ENCODE data around the gene TFRC. TPM values are rescaled to one million over a fixed set of nuclear protein-coding genes. Genes with fewer than 3 reads are reported as not detected.

The TFRC gene
- total RNA-seq, 2 donors from 2014 or later: 132 to 282 TPM

- no peak for DNase-seq
- H3K9ac ChIP-seq (ENCODE audit: low read depth in 2 of 2, low read length in 2 of 2): no peak overlapping the region
- no peak for TF ChIP-seq CTCF (IDR thresholded peaks at IDR 0.05)
- peaks cover under 1% of the 10 kb centered on the region for H3K4me1 ChIP-seq
- H3K36me3 ChIP-seq: no peaks in the 10 kb centered on the region
- H3K9me3 ChIP-seq: no peaks in the 10 kb centered on the region
- intact Hi-C loops (cut with DNase I): no loop called here
- no peak overlapping the region for H3K27ac ChIP-seq
- no peaks in the 10 kb centered on the region for H3K27me3 ChIP-seq
- no peak overlapping the region for H3K4me3 ChIP-seq
Measured at GRCh38 chr3:196122021-196122687, 40.3 kb upstream of the TFRC start.

- TF ChIP-seq CTCF (IDR thresholded peaks at IDR 0.05): no peak
- no peak overlapping the region for H3K27ac ChIP-seq
- DNase-seq: no peak
Measured at GRCh38 chr3:196121066-196121465, 39.2 kb upstream of the TFRC start.

GRCh38 chr3:196120291-196120951 is 38.5 kb upstream of the TFRC start:
- intact Hi-C loops (cut with DNase I): no loop called here
- H3K4me1 ChIP-seq: no peaks in the 10 kb centered on the region
- no peak overlapping the region for H3K27ac ChIP-seq
- H3K27me3 ChIP-seq: no peaks in the 10 kb centered on the region
- no peak for TF ChIP-seq CTCF (IDR thresholded peaks at IDR 0.05)
- no peak for DNase-seq
- no peaks in the 10 kb centered on the region for H3K9me3 ChIP-seq
- no peak overlapping the region for H3K9ac ChIP-seq (ENCODE audit: low read depth in 2 of 2, low read length in 2 of 2)
- H3K4me3 ChIP-seq: no peak overlapping the region
- H3K36me3 ChIP-seq: no peaks in the 10 kb centered on the region

More at GRCh38 chr3:196121066-196121465, 39.2 kb upstream of the TFRC start:
- no peak overlapping the region for H3K4me3 ChIP-seq
- intact Hi-C loops (cut with DNase I): no loop called here
- H3K9ac ChIP-seq (ENCODE audit: low read depth in 2 of 2, low read length in 2 of 2): no peak overlapping the region
- no peaks in the 10 kb centered on the region for H3K4me1 ChIP-seq
- no peaks in the 10 kb centered on the region for H3K9me3 ChIP-seq
- no peaks in the 10 kb centered on the region for H3K27me3 ChIP-seq
- no peaks in the 10 kb centered on the region for H3K36me3 ChIP-seq

GRCh38 chr3:196117809-196118208 is 35.9 kb upstream of the TFRC start:
- no peaks in the 10 kb centered on the region for H3K9me3 ChIP-seq
- DNase-seq: no peak
- no peaks in the 10 kb centered on the region for H3K27me3 ChIP-seq
- no peak for TF ChIP-seq CTCF (IDR thresholded peaks at IDR 0.05)
- H3K9ac ChIP-seq (ENCODE audit: low read depth in 2 of 2, low read length in 2 of 2): no peak overlapping the region
- intact Hi-C loops (cut with DNase I): no loop called here
- H3K36me3 ChIP-seq: no peaks in the 10 kb centered on the region
- H3K4me3 ChIP-seq: no peak overlapping the region
- no peaks in the 10 kb centered on the region for H3K4me1 ChIP-seq
- H3K27ac ChIP-seq: no peak overlapping the region

GRCh38 chr3:196115678-196116083 is 33.8 kb upstream of the TFRC start:
- H3K27ac ChIP-seq: no peak overlapping the region
- H3K4me3 ChIP-seq: no peak overlapping the region
- no peaks in the 10 kb centered on the region for H3K9me3 ChIP-seq
- intact Hi-C loops (cut with DNase I): no loop called here
- no peaks in the 10 kb centered on the region for H3K27me3 ChIP-seq
- no peak for TF ChIP-seq CTCF (IDR thresholded peaks at IDR 0.05)
- no peak for DNase-seq
- no peaks in the 10 kb centered on the region for H3K4me1 ChIP-seq
- no peaks in the 10 kb centered on the region for H3K36me3 ChIP-seq
- no peak overlapping the region for H3K9ac ChIP-seq (ENCODE audit: low read depth in 2 of 2, low read length in 2 of 2)

All from colonic mucosa (tissue), 4 donors.